Immature natural killer cell (primary cell): Measurements from ENCODE around the gene ERVH48-1. TPM values are rescaled to one million over a fixed set of nuclear protein-coding genes. Genes with fewer than 3 reads are reported as not detected.
A peak's percentile ranks its signal among the peaks of the same experiment; 100 is the strongest.
"Not testable (repeated sequence)": the region's sequence is repeated elsewhere in the genome, so short reads cannot be mapped to it uniquely, and the experiment has no call there.

Experiments
- DNase-seq, 3 donors: peaks; one replicate each; pipeline ENCODE4 v3.0.0; 2022; ENCODE audit warnings: mixed read lengths in 1 of 3
- H3K27ac Mint-ChIP-seq, 6 donors: one replicate each; pipeline ENCODE4 v1.8.0; 2020; ENCODE audit warnings: mixed read lengths in 6 of 6, mild to moderate bottlenecking in 5 of 6, inconsistent platforms in 4 of 6, moderate library complexity in 3 of 6
- H3K27me3 Mint-ChIP-seq, 3 donors: one replicate each; pipeline ENCODE4 v1.8.0; 2020 to 2021; ENCODE audit warnings: low read depth in 3 of 3, mild to moderate bottlenecking in 3 of 3, mixed read lengths in 3 of 3, moderate library complexity in 3 of 3, inconsistent platforms in 1 of 3
- H3K36me3 Mint-ChIP-seq, 3 donors: one replicate each; pipeline ENCODE4 v1.8.0; 2020; ENCODE audit warnings: mixed read lengths in 3 of 3, inconsistent platforms in 2 of 3, mild to moderate bottlenecking in 2 of 3
- H3K4me1 Mint-ChIP-seq, 2 donors: one replicate each; pipeline ENCODE4 v1.8.0; 2020; ENCODE audit warnings: inconsistent platforms in 2 of 2, mild to moderate bottlenecking in 2 of 2, mixed read lengths in 2 of 2, moderate library complexity in 1 of 2
- H3K4me3 Mint-ChIP-seq, 5 donors: one replicate each; pipeline ENCODE4 v1.8.0; 2020; ENCODE audit warnings: mild to moderate bottlenecking in 5 of 5, mixed read lengths in 5 of 5, inconsistent platforms in 3 of 5, moderate library complexity in 3 of 5
- H3K9me3 Mint-ChIP-seq, 6 donors: one replicate each; pipeline ENCODE4 v1.8.0; 2020; ENCODE audit warnings: mild to moderate bottlenecking in 6 of 6, mixed read lengths in 6 of 6, inconsistent platforms in 4 of 6, moderate library complexity in 3 of 6
- polyA plus RNA-seq, 3 donors: library from polyadenylated mRNA; unstranded; fragments of 300-500 nt; fragmentation: Illumina TruSeq; gene quantifications; one replicate each; pipeline ENCODE4 v1.2.3, GENCODE V29; 2021

Gene ERVH48-1
- polyA plus RNA-seq, 3 donors from 2014 or later, result not detected

GRCh38 chr21:42933137-42933970 is 7.9 kb upstream of the ERVH48-1 start:
- H3K9me3 Mint-ChIP-seq, H3K27me3 Mint-ChIP-seq, H3K36me3 Mint-ChIP-seq, H3K4me1 Mint-ChIP-seq, H3K27ac Mint-ChIP-seq, H3K4me3 Mint-ChIP-seq, DNase-seq: not testable (repeated sequence)

- H3K4me1 Mint-ChIP-seq, result not testable (repeated sequence)
These were observed 7.1 kb upstream of the ERVH48-1 start for GRCh38 chr21:42932378-42933136.

GRCh38 chr21:42931560-42932235 is 6.3 kb upstream of the ERVH48-1 start:
- no peaks in the 10 kb centered on the region for H3K9me3 Mint-ChIP-seq
- peaks cover 0 to 2% (median 0%) of the 10 kb centered on the region in 3 donors for H3K27me3 Mint-ChIP-seq
- H3K27ac Mint-ChIP-seq, result no peak overlapping the region
- no peak overlapping the region for H3K4me3 Mint-ChIP-seq
- DNase-seq, result no peak
- H3K4me1 Mint-ChIP-seq, result no peaks in the 10 kb centered on the region
- H3K36me3 Mint-ChIP-seq, result no peaks in the 10 kb centered on the region

More at GRCh38 chr21:42932378-42933136, 7.1 kb upstream of the ERVH48-1 start:
- H3K36me3 Mint-ChIP-seq, H3K9me3 Mint-ChIP-seq, H3K27ac Mint-ChIP-seq, H3K4me3 Mint-ChIP-seq, DNase-seq, H3K27me3 Mint-ChIP-seq: not testable (repeated sequence)

- DNase-seq, result no peak
- Mint-ChIP-seq H3K4me3 (no peak overlapping the region), H3K36me3 (no peaks in the 10 kb centered on the region), H3K27ac (no peak overlapping the region), H3K27me3 (peaks cover 0 to 2% (median 0%) of the 10 kb centered on the region in 3 donors), H3K9me3 (no peaks in the 10 kb centered on the region), H3K4me1 (no peaks in the 10 kb centered on the region)
These were observed 4.5 kb upstream of the ERVH48-1 start for GRCh38 chr21:42929969-42930368.

- H3K9me3 Mint-ChIP-seq, H3K27me3 Mint-ChIP-seq, H3K4me3 Mint-ChIP-seq, H3K27ac Mint-ChIP-seq, DNase-seq, H3K36me3 Mint-ChIP-seq: not testable (repeated sequence)
- H3K4me1 Mint-ChIP-seq, result peaks cover 11 to 13% of the 10 kb centered on the region in 2 donors
These were observed 2.2 kb upstream of the ERVH48-1 start for GRCh38 chr21:42927474-42928200.

- no peaks in the 10 kb centered on the region for H3K9me3 Mint-ChIP-seq
- H3K27ac Mint-ChIP-seq, result peak overlapping the region in 3 of 6 donors; percentile 39 to 63 (median 54)
- H3K4me3 Mint-ChIP-seq, result peak overlapping the region in 1 of 5 donors; percentile 30
These were observed 1.0 kb downstream of the ERVH48-1 start for GRCh38 chr21:42924433-42924751.

GRCh38 chr21:42923553-42924432 is 1.6 kb downstream of the ERVH48-1 start:
- Mint-ChIP-seq H3K9me3 (no peaks in the 10 kb centered on the region), H3K36me3 (no peaks in the 10 kb centered on the region), H3K27me3 (peaks cover 0 to 2% (median 0%) of the 10 kb centered on the region in 3 donors), H3K4me3 (peak overlapping the region in 3 of 5 donors; percentile 30 to 60 (median 49)), H3K27ac (peak overlapping the region in 5 of 6 donors; percentile 14 to 63 (median 54)), H3K4me1 (peaks cover 11 to 13% of the 10 kb centered on the region in 2 donors)
- DNase-seq, result peak; percentile 46 to 67 (median 60)

More at GRCh38 chr21:42924433-42924751, 1.0 kb downstream of the ERVH48-1 start:
- peaks cover 0 to 2% (median 0%) of the 10 kb centered on the region in 3 donors for H3K27me3 Mint-ChIP-seq
- DNase-seq, result no peak
- H3K36me3 Mint-ChIP-seq, result no peaks in the 10 kb centered on the region
- H3K4me1 Mint-ChIP-seq, result peaks cover 11 to 13% of the 10 kb centered on the region in 2 donors

GRCh38 chr21:42922918-42923317 is 2.5 kb downstream of the ERVH48-1 start:
- Mint-ChIP-seq H3K4me3 (no peak overlapping the region), H3K27ac (no peak overlapping the region), H3K9me3 (no peaks in the 10 kb centered on the region), H3K4me1 (peaks cover 11 to 13% of the 10 kb centered on the region in 2 donors), H3K27me3 (peaks cover 0 to 2% (median 0%) of the 10 kb centered on the region in 3 donors), H3K36me3 (no peaks in the 10 kb centered on the region)
- DNase-seq, result no peak

GRCh38 chr21:42921927-42922326 is 3.5 kb downstream of the ERVH48-1 start:
- no peak overlapping the region for H3K4me3 Mint-ChIP-seq
- no peaks in the 10 kb centered on the region for H3K36me3 Mint-ChIP-seq

GRCh38 chr21:42918291-42918690 is 7.1 kb downstream of the ERVH48-1 start:
- H3K27ac Mint-ChIP-seq, result no peak overlapping the region

More at GRCh38 chr21:42921927-42922326, 3.5 kb downstream of the ERVH48-1 start:
- no peaks in the 10 kb centered on the region for H3K9me3 Mint-ChIP-seq
- H3K4me1 Mint-ChIP-seq, result peaks cover 11 to 13% of the 10 kb centered on the region in 2 donors
- H3K27ac Mint-ChIP-seq, result no peak overlapping the region
- no peaks in the 10 kb centered on the region for H3K27me3 Mint-ChIP-seq
- no peak for DNase-seq

GRCh38 chr21:42913476-42913875 is 12.0 kb downstream of the ERVH48-1 start:
- Mint-ChIP-seq H3K4me3 (no peak overlapping the region), H3K27me3 (no peaks in the 10 kb centered on the region)

More at GRCh38 chr21:42918291-42918690, 7.1 kb downstream of the ERVH48-1 start:
- H3K9me3 Mint-ChIP-seq, result no peaks in the 10 kb centered on the region
- H3K27me3 Mint-ChIP-seq, result no peaks in the 10 kb centered on the region
- peaks cover under 1% of the 10 kb centered on the region in 2 donors for H3K4me1 Mint-ChIP-seq
- H3K4me3 Mint-ChIP-seq, result no peak overlapping the region
- no peak for DNase-seq
- peaks cover 0 to 3% (median 0%) of the 10 kb centered on the region in 3 donors for H3K36me3 Mint-ChIP-seq

GRCh38 chr21:42911920-42912319 is 13.5 kb downstream of the ERVH48-1 start:
- H3K9me3 Mint-ChIP-seq, DNase-seq, H3K27me3 Mint-ChIP-seq, H3K4me3 Mint-ChIP-seq, H3K27ac Mint-ChIP-seq, H3K4me1 Mint-ChIP-seq: not testable (repeated sequence)
- peaks cover 0 to 20% (median 4%) of the 10 kb centered on the region in 3 donors for H3K36me3 Mint-ChIP-seq

More at GRCh38 chr21:42913476-42913875, 12.0 kb downstream of the ERVH48-1 start:
- Mint-ChIP-seq H3K36me3 (peaks cover 0 to 20% (median 4%) of the 10 kb centered on the region in 3 donors), H3K9me3 (no peaks in the 10 kb centered on the region), H3K27ac (no peak overlapping the region), H3K4me1 (no peaks in the 10 kb centered on the region)
- DNase-seq, result no peak
